ENCODE data around the gene RAB28. TPM values are rescaled to one million over a fixed set of nuclear protein-coding genes. Genes with fewer than 3 reads are reported as not detected.

RAB28 gene
- total and polyA plus RNA-seq, 2 of the 8 experiments (the other 6 are each of a cell fraction or from before 2014, with no cell fraction given): 16.0 to 18.7 TPM

GRCh38 chr4:13329340-13329850, 154.7 kb downstream of the RAB28 start (continued):
- no peak for TF ChIP-seq HDAC6 (IDR thresholded peaks at IDR 0.05; ENCODE audit: low read depth, low read length)

All from H1 (cell line).